ENCODE data around the gene TPR. TPM values are rescaled to one million over a fixed set of nuclear protein-coding genes. Genes with fewer than 3 reads are reported as not detected.

The TPR gene
- total RNA-seq, 1 donor from 2014 or later: 119 TPM

- H4K20me1 ChIP-seq (ENCODE audit: low read depth): no peaks in the 10 kb centered on the region
- Mint-ChIP-seq H3K4me1 (no peaks in the 10 kb centered on the region), H3K27me3 (ENCODE audit: insufficient read depth, low read depth) (no peaks in the 10 kb centered on the region), H3K4me3 (no peak overlapping the region), H3K36me3 (peaks cover 6% of the 10 kb centered on the region), H3K9me3 (no peaks in the 10 kb centered on the region), H3K27ac (no peak overlapping the region)
- TF ChIP-seq EZH2phosphoT487 (IDR thresholded peaks at IDR 0.05) (no peak), EZH2 (IDR thresholded peaks at IDR 0.05) (no peak)
- TF ChIP-seq, protein P1, sequence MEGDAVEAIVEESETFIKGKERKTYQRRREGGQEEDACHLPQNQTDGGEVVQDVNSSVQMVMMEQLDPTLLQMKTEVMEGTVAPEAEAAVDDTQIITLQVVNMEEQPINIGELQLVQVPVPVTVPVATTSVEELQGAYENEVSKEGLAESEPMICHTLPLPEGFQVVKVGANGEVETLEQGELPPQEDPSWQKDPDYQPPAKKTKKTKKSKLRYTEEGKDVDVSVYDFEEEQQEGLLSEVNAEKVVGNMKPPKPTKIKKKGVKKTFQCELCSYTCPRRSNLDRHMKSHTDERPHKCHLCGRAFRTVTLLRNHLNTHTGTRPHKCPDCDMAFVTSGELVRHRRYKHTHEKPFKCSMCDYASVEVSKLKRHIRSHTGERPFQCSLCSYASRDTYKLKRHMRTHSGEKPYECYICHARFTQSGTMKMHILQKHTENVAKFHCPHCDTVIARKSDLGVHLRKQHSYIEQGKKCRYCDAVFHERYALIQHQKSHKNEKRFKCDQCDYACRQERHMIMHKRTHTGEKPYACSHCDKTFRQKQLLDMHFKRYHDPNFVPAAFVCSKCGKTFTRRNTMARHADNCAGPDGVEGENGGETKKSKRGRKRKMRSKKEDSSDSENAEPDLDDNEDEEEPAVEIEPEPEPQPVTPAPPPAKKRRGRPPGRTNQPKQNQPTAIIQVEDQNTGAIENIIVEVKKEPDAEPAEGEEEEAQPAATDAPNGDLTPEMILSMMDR (IDR thresholded peaks at IDR 0.05): peak; percentile 68
- H3K36me3 ChIP-seq: no peaks in the 10 kb centered on the region
- peak; percentile 44 for DNase-seq (ENCODE audit: low spot score)
- no peaks in the 10 kb centered on the region for H3F3A ChIP-seq (ENCODE audit: low read depth)
- H3K9ac ChIP-seq: no peak overlapping the region
- H3K27ac ChIP-seq: no peak overlapping the region
- H3K4me2 ChIP-seq: no peak overlapping the region
- no peaks in the 10 kb centered on the region for H3K4me1 ChIP-seq
- H3K79me2 ChIP-seq (ENCODE audit: low read depth): no peaks in the 10 kb centered on the region
- no peaks in the 10 kb centered on the region for H3K27me3 ChIP-seq
- no peaks in the 10 kb centered on the region for H3K9me3 ChIP-seq (ENCODE audit: low read depth)
- H2AFZ ChIP-seq (replicated peaks): no peak overlapping the region
- no peak overlapping the region for H3K4me3 ChIP-seq
Measured at GRCh38 chr1:186304982-186305949, 69.8 kb downstream of the TPR start.

DNA sequence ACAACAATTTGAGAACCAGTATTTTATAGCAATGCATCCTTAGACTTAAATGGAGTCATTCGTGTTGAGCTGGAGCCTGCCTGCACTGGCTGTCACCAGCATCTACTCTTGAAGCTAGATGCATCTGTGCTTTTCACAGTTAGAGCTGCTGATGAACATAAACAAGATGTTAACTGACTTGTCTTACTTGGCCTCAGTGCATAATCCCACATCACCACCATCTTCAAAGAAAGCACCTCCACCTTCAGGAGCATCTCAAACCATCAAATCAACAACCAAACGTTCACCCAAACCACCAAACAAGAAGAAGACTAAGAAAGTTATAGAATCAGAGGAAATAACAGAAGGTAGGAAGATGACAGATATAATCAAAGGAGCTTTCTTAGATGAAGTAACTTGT lies 71.1 kb downstream of the TPR start:
- Histone ChIP-seq H3F3A (ENCODE audit: low read depth) (no peaks in the 10 kb centered on the region), H3K27ac (no peak overlapping the region), H3K4me2 (no peak overlapping the region), H3K36me3 (no peaks in the 10 kb centered on the region), H4K20me1 (ENCODE audit: low read depth) (no peaks in the 10 kb centered on the region), H3K9ac (no peak overlapping the region), H3K4me3 (no peak overlapping the region), H3K4me1 (no peaks in the 10 kb centered on the region), H3K27me3 (no peaks in the 10 kb centered on the region), H3K9me3 (ENCODE audit: low read depth) (no peaks in the 10 kb centered on the region), H3K79me2 (ENCODE audit: low read depth) (no peaks in the 10 kb centered on the region), H2AFZ (replicated peaks) (no peak overlapping the region)
- Mint-ChIP-seq H3K36me3 (no peaks in the 10 kb centered on the region), H3K27ac (no peak overlapping the region), H3K4me1 (no peaks in the 10 kb centered on the region), H3K27me3 (ENCODE audit: insufficient read depth, low read depth) (no peaks in the 10 kb centered on the region), H3K4me3 (no peak overlapping the region), H3K9me3 (no peaks in the 10 kb centered on the region)
- TF ChIP-seq EZH2phosphoT487 (IDR thresholded peaks at IDR 0.05): no peak
- TF ChIP-seq, protein P1 (IDR thresholded peaks at IDR 0.05): no peak
- TF ChIP-seq EZH2 (IDR thresholded peaks at IDR 0.05): no peak
- DNase-seq (ENCODE audit: low spot score): no peak

DNA sequence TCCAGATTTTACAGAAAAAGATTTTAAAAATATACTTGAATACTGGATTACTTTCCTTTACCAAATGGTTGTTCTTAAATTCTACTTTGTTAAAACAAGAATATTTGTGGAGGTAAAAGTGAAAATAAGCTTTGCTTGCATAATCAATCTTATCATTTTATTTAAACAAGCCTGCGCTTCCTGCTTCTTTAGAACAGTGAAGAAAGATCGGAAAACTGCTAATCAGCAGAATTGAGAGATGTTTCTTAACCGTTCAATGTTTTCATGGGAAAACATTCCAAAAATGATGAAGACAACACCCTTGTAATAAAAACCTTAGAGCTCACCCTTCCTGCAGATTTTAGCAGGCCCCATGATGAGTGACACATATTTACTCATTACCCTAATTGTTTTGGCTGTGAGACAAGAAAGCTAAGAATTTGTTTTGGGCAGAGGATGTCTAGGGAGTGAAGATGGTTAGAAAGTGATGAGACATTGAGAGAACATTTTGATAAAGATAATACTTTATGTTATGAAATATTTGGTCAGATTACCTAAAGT lies 72.6 kb downstream of the TPR start:
- Histone ChIP-seq H3K27ac (no peak overlapping the region), H3K79me2 (ENCODE audit: low read depth) (no peaks in the 10 kb centered on the region), H3K4me3 (no peak overlapping the region), H2AFZ (replicated peaks) (no peak overlapping the region), H4K20me1 (ENCODE audit: low read depth) (no peaks in the 10 kb centered on the region), H3K9me3 (ENCODE audit: low read depth) (no peaks in the 10 kb centered on the region), H3K4me1 (no peaks in the 10 kb centered on the region), H3F3A (ENCODE audit: low read depth) (no peaks in the 10 kb centered on the region), H3K9ac (no peak overlapping the region), H3K36me3 (no peaks in the 10 kb centered on the region), H3K4me2 (no peak overlapping the region), H3K27me3 (no peaks in the 10 kb centered on the region)
- Mint-ChIP-seq H3K4me3 (no peak overlapping the region), H3K27me3 (ENCODE audit: insufficient read depth, low read depth) (no peaks in the 10 kb centered on the region), H3K4me1 (no peaks in the 10 kb centered on the region), H3K27ac (no peak overlapping the region), H3K9me3 (no peaks in the 10 kb centered on the region), H3K36me3 (no peaks in the 10 kb centered on the region)
- TF ChIP-seq EZH2 (IDR thresholded peaks at IDR 0.05) (no peak), EZH2phosphoT487 (IDR thresholded peaks at IDR 0.05) (no peak)
- TF ChIP-seq, protein P1 (IDR thresholded peaks at IDR 0.05): no peak
- DNase-seq (ENCODE audit: low spot score): no peak
